OCI-LY7 (cell line): Measurements from ENCODE around the gene RAPGEF2. TPM values are rescaled to one million over a fixed set of nuclear protein-coding genes. Genes with fewer than 3 reads are reported as not detected.
"Not testable (repeated sequence)": the region's sequence is repeated elsewhere in the genome, so short reads cannot be mapped to it uniquely, and the experiment has no call there.

Experiments
- BruUV-seq: library from RNA; stranded (reverse); fragments of 400-500 nt; replicated peaks from 2 replicates; lab custom pipeline; 2021; lab: Mats Ljungman, UMichigan
- CTCF ChIA-PET: fragments of 300-600 bp; sonication (Branson Sonifier 250); formaldehyde crosslinking; loops from one replicate; lab custom pipeline; 2022; ENCODE audit warnings: antibody characterized with exemption; ENCODE audit not compliant: unreplicated experiment; lab: Charles Lee
- POLR2A ChIA-PET: fragments of 300-600 bp; sonication (Branson Sonifier 250); formaldehyde crosslinking; loops from one replicate; lab custom pipeline; 2022; ENCODE audit warnings: antibody characterized with exemption; lab: Charles Lee
- DNase-seq: peaks from one replicate; pipeline ENCODE4 v3.0.0-alpha.2; 2015; ENCODE audit warnings: low spot score
- H2AFZ ChIP-seq: fragments of 200-600 bp; sonication (generic), shearing (Covaris generic); 2 replicates; pipeline ENCODE4 v1.6.1; 2014; ENCODE audit warnings: mild to moderate bottlenecking, antibody characterized with exemption, low read length, moderate library complexity
- H3K27ac ChIP-seq: fragments of 200-600 bp; sonication (generic); 2 replicates; pipeline ENCODE4 v1.5.1; 2014; ENCODE audit warnings: mixed run types, low read depth, mild to moderate bottlenecking, moderate library complexity, low read length, inconsistent platforms; ENCODE audit not compliant: poor library complexity, severe bottlenecking
- H3K36me3 ChIP-seq: fragments of 200-600 bp; sonication (generic); 2 replicates; pipeline ENCODE4 v1.6.1; 2014; ENCODE audit warnings: mild to moderate bottlenecking, antibody characterized with exemption, low read length, moderate library complexity, mixed read lengths; ENCODE audit not compliant: insufficient read depth
- H3K4me1 ChIP-seq: fragments of 200-600 bp; sonication (generic); 2 replicates; pipeline ENCODE4 v1.5.1; 2014; ENCODE audit warnings: mild to moderate bottlenecking, low read length; ENCODE audit not compliant: insufficient read depth, poor library complexity, severe bottlenecking
- H3K4me2 ChIP-seq: fragments of 200-600 bp; sonication (generic); 2 replicates; pipeline ENCODE4 v1.6.1; 2014; ENCODE audit warnings: mild to moderate bottlenecking, low read length
- H3K4me3 ChIP-seq: fragments of 200-600 bp; sonication (generic); 2 replicates; pipeline ENCODE4 v1.5.1; 2014; ENCODE audit warnings: mild to moderate bottlenecking, low read depth, low read length; ENCODE audit not compliant: poor library complexity, severe bottlenecking
- H3K79me2 ChIP-seq: fragments of 200-600 bp; sonication (generic); 2 replicates; pipeline ENCODE4 v1.6.1; 2016; ENCODE audit warnings: low read depth, mild to moderate bottlenecking, low read length, moderate library complexity, mixed read lengths; ENCODE audit not compliant: insufficient read depth
- H3K9me2 ChIP-seq: fragments of 200-600 bp; sonication (generic); 2 replicates; pipeline ENCODE4 v1.6.1; 2016; ENCODE audit warnings: mild to moderate bottlenecking, low read length, mixed read lengths; ENCODE audit not compliant: insufficient read depth
- H3K9me3 ChIP-seq: fragments of 200-600 bp; sonication (generic); 2 replicates; pipeline ENCODE4 v1.6.1; 2014; ENCODE audit warnings: mild to moderate bottlenecking, mixed run types, low read length, mixed read lengths
- H4K20me1 ChIP-seq: fragments of 200-600 bp; sonication (generic); 2 replicates; pipeline ENCODE4 v1.6.1; 2014; ENCODE audit warnings: mild to moderate bottlenecking, antibody characterized with exemption, low read length, moderate library complexity, mixed read lengths; ENCODE audit not compliant: insufficient read depth
- CTCF ChIP-seq: fragments of 200-600 bp; sonication (generic); conservative IDR thresholded peaks from 2 replicates; pipeline ENCODE4 v1.5.1; 2014; ENCODE audit warnings: mild to moderate bottlenecking, antibody characterized with exemption, low read length, moderate library complexity, mixed read lengths
- EZH2phosphoT487 ChIP-seq: fragments of 200-600 bp; sonication (generic); IDR thresholded peaks from 2 replicates; pipeline ENCODE4 v1.6.1; 2018; ENCODE audit warnings: low read depth, borderline replicate concordance, mild to moderate bottlenecking, mixed run types, antibody characterized with exemption, low read length, moderate library complexity, mixed read lengths
- intact Hi-C: fragments of 100-400 bp; cut with micrococcal nuclease; formaldehyde crosslinking; loops from one replicate; pipeline ENCODE4 v1.10.0; 2022; ENCODE audit not compliant: unreplicated experiment
- total RNA-seq, 2 experiments: library from RNA; depleted of rRNA in 1 of 2; stranded (reverse); fragments of >200 nt in 1 of 2; shearing (Covaris generic) in 1 of 2; gene quantifications; 2 replicates each; pipeline ENCODE4 v1.2.3, GENCODE V29; 2014 to 2022

RAPGEF2 gene
- total RNA-seq, 2 experiments from 2014 or later: 4.6 to 6.5 TPM

GRCh38 chr4:159250751-159251325 is 148.0 kb downstream of the RAPGEF2 start:
- intact Hi-C loops: no loop called here
- no peaks in the 10 kb centered on the region for H3K4me1 ChIP-seq
- no peaks in the 10 kb centered on the region for H3K9me3 ChIP-seq
- no peak for DNase-seq
- H3K36me3 ChIP-seq: no peaks in the 10 kb centered on the region
- H3K79me2 ChIP-seq: no peaks in the 10 kb centered on the region
- no TSS peak for BruUV-seq
- H2AFZ ChIP-seq: no peak overlapping the region
- no peak for TF ChIP-seq EZH2phosphoT487
- H3K9me2 ChIP-seq: no peaks in the 10 kb centered on the region
- H4K20me1 ChIP-seq: no peaks in the 10 kb centered on the region
- POLR2A ChIA-PET: no interaction called here
- H3K4me2 ChIP-seq: no peak overlapping the region
- CTCF ChIA-PET: no interaction called here
- H3K4me3 ChIP-seq: no peak overlapping the region
- H3K27ac ChIP-seq: no peak overlapping the region

DNA sequence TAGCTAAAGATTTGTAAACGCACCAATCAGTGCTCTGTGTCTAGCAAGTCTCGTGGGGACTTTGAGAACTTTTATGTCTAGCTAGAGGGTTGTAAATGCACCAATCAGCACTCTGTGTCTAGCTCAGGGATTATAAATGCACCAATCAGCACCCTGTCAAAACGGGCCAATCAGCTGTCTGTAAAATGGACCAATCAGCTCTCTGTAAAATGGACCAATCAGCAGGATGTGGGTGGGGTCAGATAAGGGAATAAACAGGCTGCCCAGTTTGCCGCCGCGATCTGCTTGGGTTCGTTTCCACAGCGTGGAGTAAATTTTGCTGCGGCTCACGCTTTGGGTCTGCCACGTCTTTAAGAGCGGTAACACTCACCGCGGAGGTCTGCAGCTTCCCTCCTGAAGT is 148.7 kb downstream of the RAPGEF2 start:
- POLR2A ChIA-PET: interaction anchor here (1.8 kb wide), 1 partner anchor 16 kb away, joined by 4 read pairs; no protein-coding TSS in a partner anchor
- H3K4me2 ChIP-seq, H3K4me1 ChIP-seq, H2AFZ ChIP-seq, H3K27ac ChIP-seq, H4K20me1 ChIP-seq, DNase-seq, H3K9me3 ChIP-seq, H3K9me2 ChIP-seq, intact Hi-C loops, H3K79me2 ChIP-seq, BruUV-seq, H3K4me3 ChIP-seq, CTCF ChIA-PET, H3K36me3 ChIP-seq: not testable (repeated sequence)

DNA sequence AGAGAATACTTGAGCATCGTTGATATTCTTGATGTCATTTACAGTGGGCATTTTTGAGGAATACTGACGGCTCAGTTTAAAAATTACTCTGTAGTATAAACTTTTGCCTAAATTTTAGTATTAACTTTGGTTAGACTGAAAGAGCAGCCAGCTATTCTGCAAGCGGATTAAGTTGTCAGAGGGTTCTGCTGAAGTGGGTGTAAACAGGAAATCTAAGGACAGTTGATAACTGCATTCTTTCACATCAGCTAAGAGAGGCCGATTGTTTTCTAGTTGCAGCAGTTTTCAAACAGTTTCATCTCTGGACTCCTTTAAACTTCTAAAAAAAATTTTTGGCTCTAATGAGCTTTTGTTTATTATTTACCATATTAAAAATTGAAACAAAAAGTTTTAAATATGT is 149.6 kb downstream of the RAPGEF2 start:
- TF ChIP-seq CTCF: no peak
- no peak for TF ChIP-seq EZH2phosphoT487
- Histone ChIP-seq H3K4me2 (no peak overlapping the region), H4K20me1 (no peaks in the 10 kb centered on the region), H3K36me3 (no peaks in the 10 kb centered on the region), H3K9me3 (no peaks in the 10 kb centered on the region), H3K9me2 (no peaks in the 10 kb centered on the region), H2AFZ (no peak overlapping the region), H3K4me3 (no peak overlapping the region), H3K27ac (no peak overlapping the region), H3K4me1 (no peaks in the 10 kb centered on the region), H3K79me2 (no peaks in the 10 kb centered on the region)
- DNase-seq: no peak
- intact Hi-C loops: no loop called here
- ChIA-PET POLR2A (interaction anchor here (0.6 to 1.8 kb wide), 2 partner anchors 15 to 147 kb away, joined by 3 to 4 read pairs; no protein-coding TSS in a partner anchor), CTCF (no interaction called here)
- no TSS peak for BruUV-seq
